PC-9 (cell line): Measurements from ENCODE around the gene ACAT2. TPM values are rescaled to one million over a fixed set of nuclear protein-coding genes. Genes with fewer than 3 reads are reported as not detected.

ENCODE experiments used
- BruUV-seq: library from RNA; stranded (reverse); fragments of 400-500 nt; replicated peaks from 2 replicates; lab custom pipeline; 2021; lab: Mats Ljungman, UMichigan
- CTCF ChIA-PET: fragments of 300-600 bp; sonication (Branson Sonifier 250); formaldehyde crosslinking; loops from one replicate; lab custom pipeline; 2022; ENCODE audit warnings: antibody characterized with exemption; lab: Charles Lee
- POLR2A ChIA-PET: fragments of 300-600 bp; sonication (Branson Sonifier 250); formaldehyde crosslinking; loops from one replicate; lab custom pipeline; 2022; ENCODE audit warnings: antibody characterized with exemption; ENCODE audit not compliant: unreplicated experiment; lab: Charles Lee
- DNase-seq, 2 experiments: peaks; one replicate each; pipeline versions ENCODE4 v3.0.0 to v3.0.0-alpha.2; 2015 to 2022; ENCODE audit warnings: mixed read lengths in 1 of 2
- H2AFZ ChIP-seq: fragments of 200-600 bp; sonication (generic); 2 replicates; pipeline ENCODE4 v1.8.1; 2017; ENCODE audit warnings: antibody characterized with exemption
- H3F3A ChIP-seq: fragments of 200-600 bp; sonication (generic); 2 replicates; pipeline ENCODE4 v1.8.1; 2017; ENCODE audit warnings: antibody characterized with exemption, mild to moderate bottlenecking, low read depth; ENCODE audit not compliant: insufficient read depth
- H3K27ac ChIP-seq: fragments of 200-600 bp; sonication (generic); 2 replicates; pipeline ENCODE4 v1.6.1; 2016; ENCODE audit warnings: mixed run types
- H3K27me3 ChIP-seq: fragments of 200-600 bp; sonication (generic); 2 replicates; pipeline ENCODE4 v1.6.1; 2016; ENCODE audit warnings: low read depth, mixed run types; ENCODE audit not compliant: insufficient read depth
- H3K36me3 ChIP-seq: fragments of 200-600 bp; sonication (generic); 2 replicates; pipeline ENCODE4 v1.6.1; 2016; ENCODE audit warnings: low read depth, mixed run types
- H3K4me1 ChIP-seq: fragments of 200-600 bp; sonication (generic); replicated peaks from 2 replicates; pipeline ENCODE4 v1.6.1; 2016; ENCODE audit warnings: mixed run types; ENCODE audit not compliant: insufficient read depth
- H3K4me2 ChIP-seq: fragments of 200-600 bp; sonication (generic); 2 replicates; pipeline ENCODE4 v1.6.1; 2017; ENCODE audit warnings: mixed run types
- H3K4me3 ChIP-seq: fragments of 200-600 bp; sonication (generic); 2 replicates; pipeline ENCODE4 v1.6.1; 2016; ENCODE audit warnings: mixed run types
- H3K79me2 ChIP-seq: fragments of 200-600 bp; sonication (generic); 2 replicates; pipeline ENCODE4 v1.6.1; 2017; ENCODE audit warnings: low read depth, mixed run types
- H3K9me2 ChIP-seq: fragments of 200-600 bp; sonication (generic); 2 replicates; pipeline ENCODE4 v1.8.1; 2017; ENCODE audit warnings: mild to moderate bottlenecking; ENCODE audit not compliant: insufficient read depth
- H3K9me3 ChIP-seq: fragments of 200-600 bp; sonication (generic); 2 replicates; pipeline ENCODE4 v1.8.1; 2016; ENCODE audit warnings: low read depth; ENCODE audit not compliant: insufficient read depth
- H4K20me1 ChIP-seq: fragments of 200-600 bp; sonication (generic); 2 replicates; pipeline ENCODE4 v1.8.1; 2017; ENCODE audit not compliant: insufficient read depth
- CTCF ChIP-seq: fragments of 200-600 bp; sonication (generic); conservative IDR thresholded peaks from 2 replicates; pipeline ENCODE4 v1.6.1; 2017; ENCODE audit warnings: mixed run types, antibody characterized with exemption, mild to moderate bottlenecking, moderate library complexity
- EZH2 ChIP-seq: fragments of 200-600 bp; sonication (generic); IDR thresholded peaks from 2 replicates; pipeline ENCODE4 v1.8.0; 2017; ENCODE audit warnings: antibody characterized with exemption, low read depth
- intact Hi-C: fragments of 100-400 bp; cut with micrococcal nuclease; formaldehyde crosslinking; loops from one replicate; pipeline ENCODE4 v1.10.0; 2022; ENCODE audit not compliant: unreplicated experiment
- total RNA-seq: library from RNA; stranded (reverse); gene quantifications from 2 replicates; pipeline ENCODE4 v1.2.3, GENCODE V29; 2021

The ACAT2 gene
- total RNA-seq, 1 experiment from 2014 or later: 71.0 TPM

GRCh38 chr6:159756508-159756907 is 5.3 kb upstream of the ACAT2 start:
- no peaks in the 10 kb centered on the region for H3K27me3 ChIP-seq
- peaks cover 22% of the 10 kb centered on the region for H3K36me3 ChIP-seq
- H4K20me1 ChIP-seq: peaks cover 7% of the 10 kb centered on the region; the same call in 1 of the 2 replicates
- ChIA-PET CTCF (no interaction called here), POLR2A (no interaction called here)
- H3K79me2 ChIP-seq: peaks cover 9% of the 10 kb centered on the region; the same call in 1 of the 2 replicates
- TF ChIP-seq EZH2 (no peak), CTCF (no peak)
- H3K4me2 ChIP-seq: no peak overlapping the region
- H2AFZ ChIP-seq: no peak overlapping the region
- intact Hi-C loops: no loop called here
- H3F3A ChIP-seq: peaks cover 52% of the 10 kb centered on the region
- no peak overlapping the region for H3K27ac ChIP-seq
- H3K9me3 ChIP-seq: no peaks in the 10 kb centered on the region
- BruUV-seq: no TSS peak
- H3K4me1 ChIP-seq: peaks cover 14% of the 10 kb centered on the region
- H3K4me3 ChIP-seq: no peak overlapping the region
- H3K9me2 ChIP-seq: no peaks in the 10 kb centered on the region
- no peak for DNase-seq

- CTCF ChIA-PET: no interaction called here
- H3F3A ChIP-seq: peaks cover 52% of the 10 kb centered on the region
- peaks cover 14% of the 10 kb centered on the region for H3K4me1 ChIP-seq
- H3K27me3 ChIP-seq: no peaks in the 10 kb centered on the region
- no peak overlapping the region for H3K4me3 ChIP-seq
- intact Hi-C loops: no loop called here
- TF ChIP-seq EZH2 (no peak), CTCF (no peak)
- H3K36me3 ChIP-seq: peaks cover 12% of the 10 kb centered on the region
- H4K20me1 ChIP-seq: peaks cover 4% of the 10 kb centered on the region; the same call in 1 of the 2 replicates
- no TSS peak for BruUV-seq
- DNase-seq: peak in 1 of 2 experiments; percentile 42
- no peak overlapping the region for H3K4me2 ChIP-seq
- no peaks in the 10 kb centered on the region for H3K9me2 ChIP-seq
- H2AFZ ChIP-seq: no peak overlapping the region
- POLR2A ChIA-PET: no interaction called here
- 0 out of 2 replicates have a peak overlapping the region, but pooled peaks have one; percentile 21 for H3K27ac ChIP-seq
- H3K79me2 ChIP-seq: peaks cover 12% of the 10 kb centered on the region; the same call in 1 of the 2 replicates
- H3K9me3 ChIP-seq: no peaks in the 10 kb centered on the region
Measured at GRCh38 chr6:159758031-159759001, 3.5 kb upstream of the ACAT2 start.

- no peak for DNase-seq
- Histone ChIP-seq H4K20me1 (peaks cover 4% of the 10 kb centered on the region; the same call in 1 of the 2 replicates), H3K4me3 (no peak overlapping the region), H3K27me3 (no peaks in the 10 kb centered on the region), H3K9me2 (no peaks in the 10 kb centered on the region), H3F3A (peaks cover 46% of the 10 kb centered on the region), H3K36me3 (peaks cover 11% of the 10 kb centered on the region), H3K79me2 (peaks cover 12% of the 10 kb centered on the region; the same call in 1 of the 2 replicates), H3K27ac (0 out of 2 replicates have a peak overlapping the region, but pooled peaks have one; percentile 26), H3K9me3 (no peaks in the 10 kb centered on the region), H3K4me1 (peaks cover 14% of the 10 kb centered on the region), H2AFZ (no peak overlapping the region), H3K4me2 (no peak overlapping the region)
- intact Hi-C loops: no loop called here
- CTCF ChIA-PET: no interaction called here
- POLR2A ChIA-PET: no interaction called here
- BruUV-seq: no TSS peak
- TF ChIP-seq CTCF (no peak), EZH2 (no peak)
Measured at GRCh38 chr6:159759645-159760044, 2.2 kb upstream of the ACAT2 start.
